ENCODE data around the gene PNMA8A. TPM values are rescaled to one million over a fixed set of nuclear protein-coding genes. Genes with fewer than 3 reads are reported as not detected.

Gene PNMA8A
- total and polyA plus RNA-seq, 7 donors = 0.11 to 3.8 (median 0.93) TPM

DNA sequence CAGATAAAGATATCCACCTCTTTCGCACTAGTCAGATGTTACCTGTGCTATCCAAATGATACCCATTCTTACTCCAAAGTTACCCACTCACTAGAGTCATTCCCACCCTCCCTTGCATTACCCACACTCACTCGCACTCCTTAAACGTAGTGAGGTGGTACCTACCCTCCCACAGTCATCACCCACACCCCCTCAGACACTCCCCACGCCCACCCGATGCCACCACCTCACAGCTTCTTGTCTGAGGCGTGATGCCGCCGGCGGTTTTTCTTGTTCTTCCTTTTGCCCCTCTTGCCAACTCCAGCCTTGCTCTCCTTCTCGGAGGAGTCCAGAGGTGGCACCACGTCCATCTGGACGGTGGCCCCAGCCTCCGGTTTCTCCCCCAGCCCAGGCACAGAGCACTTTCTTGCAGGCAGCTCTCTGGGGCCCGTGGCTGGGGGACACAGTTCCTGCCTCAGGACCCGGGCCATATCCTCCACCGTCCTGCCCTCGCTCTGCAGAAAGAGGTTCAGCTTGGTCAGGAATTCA, 43.8 kb downstream of the PNMA8A start:
- 87 to 88% (median 87%) methylated on average over 17 of the region's 17 CpGs for WGBS, 3 donors
- no peaks in the 10 kb centered on the region for H3K36me3 ChIP-seq (ENCODE audit: insufficient read depth in 1 of 2, low read depth in 1 of 2)
- no peak overlapping the region for H3K27ac ChIP-seq
- intact Hi-C loops (cut with DNase I) = no loop called here
- H3K9me3 ChIP-seq = no peaks in the 10 kb centered on the region
- no peaks in the 10 kb centered on the region for H3K4me1 ChIP-seq
- no peak for TF ChIP-seq CTCF (IDR thresholded peaks at IDR 0.05)
- DNase-seq = no peak
- ATAC-seq = no peak
- peaks cover 0 to 58% (median 13%) of the 10 kb centered on the region in 3 donors for H3K27me3 ChIP-seq (ENCODE audit: insufficient read depth in 3 of 3, low read length in 2 of 3)
- no peak overlapping the region for H3K4me3 ChIP-seq

GRCh38 chr19:46426506-46427162, 44.7 kb downstream of the PNMA8A start:
- H3K36me3 ChIP-seq (ENCODE audit: insufficient read depth in 1 of 2, low read depth in 1 of 2) = no peaks in the 10 kb centered on the region
- intact Hi-C loops (cut with DNase I) = no loop called here
- H3K27me3 ChIP-seq (ENCODE audit: insufficient read depth in 3 of 3, low read length in 2 of 3) = peaks cover 0 to 61% (median 16%) of the 10 kb centered on the region in 3 donors
- H3K4me1 ChIP-seq = no peaks in the 10 kb centered on the region
- peak overlapping the region; percentile 62 for H3K4me3 ChIP-seq
- DNase-seq (peak; percentile 73 to 85), ATAC-seq (peak in 2 of 4 donors; percentile 58 to 69)
- no peak overlapping the region for H3K27ac ChIP-seq
- no peak for TF ChIP-seq CTCF (IDR thresholded peaks at IDR 0.05)
- WGBS, 3 donors = 3 to 11% (median 5%) methylated on average over 32 of the region's 32 CpGs
- H3K9me3 ChIP-seq = no peaks in the 10 kb centered on the region

- TF ChIP-seq CTCF (IDR thresholded peaks at IDR 0.05) = no peak
- DNase-seq = no peak
- Histone ChIP-seq H3K36me3 (ENCODE audit: insufficient read depth in 1 of 2, low read depth in 1 of 2) (no peaks in the 10 kb centered on the region), H3K4me3 (peak overlapping the region; percentile 62), H3K4me1 (no peaks in the 10 kb centered on the region), H3K27me3 (ENCODE audit: insufficient read depth in 3 of 3, low read length in 2 of 3) (peaks cover 0 to 58% (median 16%) of the 10 kb centered on the region in 3 donors), H3K27ac (no peak overlapping the region), H3K9me3 (no peaks in the 10 kb centered on the region)
- WGBS, 3 donors = 15 to 33% (median 22%) methylated on average over 10 of the region's 10 CpGs
- intact Hi-C loops (cut with DNase I) = no loop called here
- ATAC-seq = no peak
Observed at GRCh38 chr19:46426035-46426505, 45.3 kb downstream of the PNMA8A start.

DNA sequence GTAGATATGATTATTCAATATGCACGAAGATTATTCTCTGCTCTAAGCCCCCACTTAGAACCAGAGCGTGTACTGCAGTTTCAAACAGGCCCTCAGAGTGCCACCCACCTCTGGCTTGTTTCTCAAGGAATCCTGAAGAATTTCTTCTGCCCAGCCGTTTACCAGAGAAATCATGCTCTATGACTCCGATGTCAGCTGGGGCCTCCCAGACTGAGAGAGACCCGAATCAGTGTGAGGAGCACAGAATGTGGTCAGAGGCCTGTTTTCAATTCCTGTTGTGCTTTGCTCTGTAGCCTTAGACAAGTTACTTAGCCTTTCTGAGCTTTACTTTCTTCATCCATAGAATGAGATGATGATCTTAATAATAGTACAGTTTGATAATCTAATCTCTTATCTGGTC, 48.2 kb downstream of the PNMA8A start:
- 60 to 78% (median 63%) methylated on average over 5 of the region's 5 CpGs for WGBS, 3 donors
- Histone ChIP-seq H3K27me3 (ENCODE audit: insufficient read depth in 3 of 3, low read length in 2 of 3) (peaks cover 0 to 42% (median 14%) of the 10 kb centered on the region in 3 donors), H3K9me3 (no peaks in the 10 kb centered on the region), H3K4me1 (no peaks in the 10 kb centered on the region), H3K27ac (no peak overlapping the region), H3K36me3 (ENCODE audit: insufficient read depth in 1 of 2, low read depth in 1 of 2) (no peaks in the 10 kb centered on the region), H3K4me3 (no peak overlapping the region)
- TF ChIP-seq CTCF (IDR thresholded peaks at IDR 0.05) = no peak
- DNase-seq (no peak), ATAC-seq (no peak)
- intact Hi-C loops (cut with DNase I) = no loop called here
